ENCODE data around the gene TXN2. TPM values are rescaled to one million over a fixed set of nuclear protein-coding genes. Genes with fewer than 3 reads are reported as not detected.
A peak's percentile ranks its signal among the peaks of the same experiment; 100 is the strongest.

The TXN2 gene
- total and polyA plus RNA-seq, 2 of the 4 experiments (the other 2 are of a cell fraction), result 49.6 to 166 TPM

DNA sequence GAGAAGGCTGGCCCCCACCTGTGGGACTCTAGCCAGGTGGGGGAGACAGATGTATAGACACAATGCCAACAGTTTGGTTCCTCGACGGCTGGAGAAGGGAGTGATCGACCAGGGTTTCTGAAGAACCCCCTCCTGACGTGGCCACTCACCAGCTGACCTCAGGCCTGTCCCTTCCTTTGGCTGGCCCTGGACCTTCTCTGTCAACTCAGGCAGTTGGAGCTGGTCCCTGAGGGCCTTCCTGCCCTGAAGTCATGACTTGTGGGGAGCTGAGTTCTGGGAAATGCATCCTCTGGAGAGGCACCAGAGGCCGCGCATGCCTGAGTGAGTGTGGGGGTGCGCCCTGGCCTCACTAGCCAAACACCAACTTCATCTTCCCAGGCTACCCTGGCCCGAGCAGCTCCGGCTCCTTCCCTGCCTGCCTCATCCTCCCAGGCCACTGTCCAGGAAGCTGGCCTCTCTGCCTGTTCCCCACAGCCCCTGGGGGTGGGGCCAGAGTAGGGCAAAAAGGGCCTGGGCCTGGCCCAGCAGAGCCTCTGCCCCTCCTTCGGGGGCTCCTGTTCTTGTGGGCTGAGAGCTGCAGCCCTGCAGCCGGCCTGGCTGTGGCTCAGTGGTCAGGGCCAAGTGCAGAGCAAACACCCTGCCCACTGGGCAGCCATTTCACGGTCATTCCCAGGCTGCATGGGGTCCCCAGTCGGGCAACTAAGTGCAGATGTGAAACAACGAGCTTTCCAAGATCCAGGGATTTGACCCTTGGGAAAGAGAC, 23.6 kb downstream of the TXN2 start:
- dilution Hi-C loops (cut with HindIII; ENCODE audit: low sequenced_read_pairs, unreplicated experiment), result no loop called here
- DNase-seq, result no peak

More for the DNA sequence above, 23.6 kb downstream of the TXN2 start:
- Histone ChIP-seq H4K5ac (ENCODE audit: low read depth, low read length) (peak overlapping the region; percentile 80), H3K4me1 (ENCODE audit: control insufficient read depth, insufficient read depth, low read length) (peaks cover 22% of the 10 kb centered on the region), H3K18ac (ENCODE audit: low read depth, low read length) (peak overlapping the region; percentile 27; the same call in 1 of the 2 replicates), H4K8ac (ENCODE audit: low read depth in 2 of 2, low read length in 2 of 2) (peak overlapping the region; percentile 82 to 93), H2BK20ac (ENCODE audit: low read depth, low read length) (peak overlapping the region; percentile 91), H3K56ac (ENCODE audit: extremely low read depth, insufficient read depth, low read length) (0 out of 2 replicates have a peak overlapping the region, but pooled peaks have one; percentile 10), H2BK15ac (ENCODE audit: low read depth, low read length) (peak overlapping the region; percentile 99), H3K27me3 (ENCODE audit: control insufficient read depth, insufficient read depth, low read length) (no peaks in the 10 kb centered on the region), H3K4ac (ENCODE audit: low read depth, low read length) (peak overlapping the region; percentile 95), H3K23ac (ENCODE audit: low read depth, low read length) (peak overlapping the region; percentile 80), H4K20me1 (ENCODE audit: insufficient read depth, low read length) (no peaks in the 10 kb centered on the region), H2AFZ (replicated peaks; ENCODE audit: low read length, poor library complexity) (peak overlapping the region; percentile 74), H2BK5ac (ENCODE audit: low read depth, low read length, poor library complexity, severe bottlenecking) (peak overlapping the region; percentile 69), H3K9me3 (ENCODE audit: control insufficient read depth, insufficient read depth, low read length) (no peaks in the 10 kb centered on the region), H3K9me1 (ENCODE audit: insufficient read depth, low read length) (peaks cover 13% of the 10 kb centered on the region), H3K4me3 (ENCODE audit: insufficient read depth, low read depth, low read length) (no peak overlapping the region), H3K79me1 (ENCODE audit: low read depth in 1 of 2, low read length in 2 of 2) (peaks cover 0 to 33% of the 10 kb centered on the region in 2 experiments; a peak in 2 of 4 replicates), H2AK9ac (replicated peaks; ENCODE audit: low read depth, low read length, poor library complexity) (peak overlapping the region; percentile 86), H3K9ac (ENCODE audit: low read depth, low read length) (no peak overlapping the region), H3K36me3 (ENCODE audit: control insufficient read depth, insufficient read depth, low read length) (no peaks in the 10 kb centered on the region), H3K27ac (ENCODE audit: insufficient read depth, low read length) (peak overlapping the region; percentile 9), H4K91ac (ENCODE audit: insufficient read depth, low read depth, low read length) (peak overlapping the region; percentile 96), H2BK120ac (ENCODE audit: low read depth, low read length) (peak overlapping the region; percentile 75), H2AK5ac (ENCODE audit: low read depth, low read length) (peak overlapping the region; percentile 95), H3K4me2 (ENCODE audit: low read depth, low read length) (no peak overlapping the region), H3K14ac (replicated peaks; ENCODE audit: low read depth, low read length) (peak overlapping the region; percentile 91)
- CTCF ChIA-PET, result interaction anchor here (0.6 to 1.0 kb wide), 2 partner anchors 19 to 134 kb away, joined by 3 read pairs; no protein-coding TSS in a partner anchor
- intact Hi-C loops (cut with micrococcal nuclease) (no loop called here), in situ Hi-C loops (cut with MboI; ENCODE audit: low sequenced_read_pairs) (no loop called here)
- 0 out of 2 replicates have a peak, but pooled peaks have one; percentile 6 for ATAC-seq (ENCODE audit: low read depth)
- POLR2A ChIA-PET (ENCODE audit: unreplicated experiment), result interaction anchor here (0.6 kb wide), 1 partner anchor 66 kb away, joined by 5 read pairs; no protein-coding TSS in a partner anchor
- TF ChIP-seq MAZ (IDR thresholded peaks at IDR 0.05; ENCODE audit: borderline replicate concordance, low read depth, low read length), result no peak
- TF ChIP-seq MXI1 (IDR thresholded peaks at IDR 0.05; ENCODE audit: borderline replicate concordance, low read depth, low read length), result no peak
- no peak for TF ChIP-seq POLR2A (IDR thresholded peaks at IDR 0.05; ENCODE audit: low read depth, low read length)
- no peak for TF ChIP-seq CEBPB (IDR thresholded peaks at IDR 0.05; ENCODE audit: low read depth, low read length)
- TF ChIP-seq, protein P1, sequence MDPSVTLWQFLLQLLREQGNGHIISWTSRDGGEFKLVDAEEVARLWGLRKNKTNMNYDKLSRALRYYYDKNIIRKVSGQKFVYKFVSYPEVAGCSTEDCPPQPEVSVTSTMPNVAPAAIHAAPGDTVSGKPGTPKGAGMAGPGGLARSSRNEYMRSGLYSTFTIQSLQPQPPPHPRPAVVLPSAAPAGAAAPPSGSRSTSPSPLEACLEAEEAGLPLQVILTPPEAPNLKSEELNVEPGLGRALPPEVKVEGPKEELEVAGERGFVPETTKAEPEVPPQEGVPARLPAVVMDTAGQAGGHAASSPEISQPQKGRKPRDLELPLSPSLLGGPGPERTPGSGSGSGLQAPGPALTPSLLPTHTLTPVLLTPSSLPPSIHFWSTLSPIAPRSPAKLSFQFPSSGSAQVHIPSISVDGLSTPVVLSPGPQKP (IDR thresholded peaks at IDR 0.05; ENCODE audit: borderline replicate concordance, low read depth, low read length), result no peak
- no peak for TF ChIP-seq MAFK (IDR thresholded peaks at IDR 0.05; ENCODE audit: low read depth, low read length)
- no peak for TF ChIP-seq CHD1 (IDR thresholded peaks at IDR 0.05; ENCODE audit: low read depth, low read length)
- TF ChIP-seq, protein P2, sequence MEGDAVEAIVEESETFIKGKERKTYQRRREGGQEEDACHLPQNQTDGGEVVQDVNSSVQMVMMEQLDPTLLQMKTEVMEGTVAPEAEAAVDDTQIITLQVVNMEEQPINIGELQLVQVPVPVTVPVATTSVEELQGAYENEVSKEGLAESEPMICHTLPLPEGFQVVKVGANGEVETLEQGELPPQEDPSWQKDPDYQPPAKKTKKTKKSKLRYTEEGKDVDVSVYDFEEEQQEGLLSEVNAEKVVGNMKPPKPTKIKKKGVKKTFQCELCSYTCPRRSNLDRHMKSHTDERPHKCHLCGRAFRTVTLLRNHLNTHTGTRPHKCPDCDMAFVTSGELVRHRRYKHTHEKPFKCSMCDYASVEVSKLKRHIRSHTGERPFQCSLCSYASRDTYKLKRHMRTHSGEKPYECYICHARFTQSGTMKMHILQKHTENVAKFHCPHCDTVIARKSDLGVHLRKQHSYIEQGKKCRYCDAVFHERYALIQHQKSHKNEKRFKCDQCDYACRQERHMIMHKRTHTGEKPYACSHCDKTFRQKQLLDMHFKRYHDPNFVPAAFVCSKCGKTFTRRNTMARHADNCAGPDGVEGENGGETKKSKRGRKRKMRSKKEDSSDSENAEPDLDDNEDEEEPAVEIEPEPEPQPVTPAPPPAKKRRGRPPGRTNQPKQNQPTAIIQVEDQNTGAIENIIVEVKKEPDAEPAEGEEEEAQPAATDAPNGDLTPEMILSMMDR (conservative IDR thresholded peaks at IDR 0.05; ENCODE audit: low read depth, low read length), result no peak
- 64% methylated on average over 3 of the region's 14 CpGs; no CpG with 5 or more reads in 1 of the 2 experiments for WGBS, 2 experiments (ENCODE audit: extremely low coverage in 2 of 2, insufficient read length in 1 of 2)
- BruUV-seq (replicated peaks), result no TSS peak

Measured in IMR-90 (cell line).